ENCODE measurements around the gene ZNF74. TPM values are rescaled to one million over a fixed set of nuclear protein-coding genes. Genes with fewer than 3 reads are reported as not detected.

The ZNF74 gene
- total RNA-seq, 1 donor from 2014 or later: 54.2 TPM

GRCh38 chr22:20434264-20434751 lies 40.4 kb downstream of the ZNF74 start:
- H3K27me3 Mint-ChIP-seq (ENCODE audit: low read depth): peaks cover 62% of the 10 kb centered on the region

GRCh38 chr22:20434773-20435172 lies 40.8 kb downstream of the ZNF74 start:
- no peak for DNase-seq (ENCODE audit: low read depth, low spot score)
- Mint-ChIP-seq H3K4me1 (peaks cover 36% of the 10 kb centered on the region), H3K27me3 (ENCODE audit: low read depth) (peaks cover 65% of the 10 kb centered on the region), H3K36me3 (ENCODE audit: low read depth) (no peaks in the 10 kb centered on the region), H3K27ac (ENCODE audit: unreplicated experiment) (no peak overlapping the region), H3K9me3 (no peaks in the 10 kb centered on the region), H3K4me3 (peak overlapping the region; percentile 86)
- no peak for TF ChIP-seq CTCF (conservative IDR thresholded peaks at IDR 0.05)

More at GRCh38 chr22:20434264-20434751, 40.4 kb downstream of the ZNF74 start:
- Mint-ChIP-seq H3K27ac (ENCODE audit: unreplicated experiment) (no peak overlapping the region), H3K9me3 (no peaks in the 10 kb centered on the region), H3K36me3 (ENCODE audit: low read depth) (no peaks in the 10 kb centered on the region), H3K4me1 (peaks cover 32% of the 10 kb centered on the region), H3K4me3 (peak overlapping the region; percentile 86)
- DNase-seq (ENCODE audit: low read depth, low spot score): no peak
- TF ChIP-seq CTCF (conservative IDR thresholded peaks at IDR 0.05): no peak

GRCh38 chr22:20435436-20436306 lies 41.7 kb downstream of the ZNF74 start:
- Mint-ChIP-seq H3K9me3 (no peaks in the 10 kb centered on the region), H3K4me1 (peaks cover 36% of the 10 kb centered on the region), H3K27ac (ENCODE audit: unreplicated experiment) (no peak overlapping the region), H3K27me3 (ENCODE audit: low read depth) (peaks cover 60% of the 10 kb centered on the region), H3K36me3 (ENCODE audit: low read depth) (no peaks in the 10 kb centered on the region), H3K4me3 (peak overlapping the region; percentile 86)
- DNase-seq (ENCODE audit: low read depth, low spot score): no peak
- TF ChIP-seq CTCF (conservative IDR thresholded peaks at IDR 0.05): no peak

- Mint-ChIP-seq H3K9me3 (no peaks in the 10 kb centered on the region), H3K27me3 (ENCODE audit: low read depth) (peaks cover 56% of the 10 kb centered on the region), H3K4me3 (peak overlapping the region; percentile 95), H3K36me3 (ENCODE audit: low read depth) (no peaks in the 10 kb centered on the region), H3K27ac (ENCODE audit: unreplicated experiment) (no peak overlapping the region), H3K4me1 (peaks cover 36% of the 10 kb centered on the region)
- no peak for DNase-seq (ENCODE audit: low read depth, low spot score)
- TF ChIP-seq CTCF (conservative IDR thresholded peaks at IDR 0.05): no peak
These were observed 42.4 kb downstream of the ZNF74 start for GRCh38 chr22:20436307-20436767.

GRCh38 chr22:20436768-20437612 lies 43.0 kb downstream of the ZNF74 start:
- H3K4me3 Mint-ChIP-seq: peak overlapping the region; percentile 95
- H3K4me1 Mint-ChIP-seq: peaks cover 36% of the 10 kb centered on the region
- no peak for DNase-seq (ENCODE audit: low read depth, low spot score)
- no peak for TF ChIP-seq CTCF (conservative IDR thresholded peaks at IDR 0.05)
- peak overlapping the region; percentile 78 for H3K27ac Mint-ChIP-seq (ENCODE audit: unreplicated experiment)
- H3K36me3 Mint-ChIP-seq (ENCODE audit: low read depth): no peaks in the 10 kb centered on the region
- H3K27me3 Mint-ChIP-seq (ENCODE audit: low read depth): peaks cover 51% of the 10 kb centered on the region
- no peaks in the 10 kb centered on the region for H3K9me3 Mint-ChIP-seq
